HepG2 (cell line): Measurements from ENCODE around the gene IP6K3. TPM values are rescaled to one million over a fixed set of nuclear protein-coding genes. Genes with fewer than 3 reads are reported as not detected.

Experiments used
- AFF4 ChIP-seq: sonication (generic); formaldehyde crosslinking; IDR thresholded peaks from 2 replicates; pipeline ENCODE4 v1.4.0; 2020; ENCODE audit warnings: missing genetic modification reagents
- CAMTA2 ChIP-seq: sonication (generic); formaldehyde crosslinking; IDR thresholded peaks from 2 replicates; pipeline ENCODE4 v1.4.0; 2020; ENCODE audit warnings: mild to moderate bottlenecking, missing genetic modification reagents, borderline replicate concordance
- CBX1 ChIP-seq: IDR thresholded peaks from one replicate; pipeline ENCODE4 v1.6.1; 2016; ENCODE audit warnings: antibody characterized with exemption, low read depth
- CBX2 ChIP-seq, 2 experiments: fragments of 200-600 bp in 1 of 2; sonication (generic); formaldehyde crosslinking in 1 of 2; IDR thresholded peaks; 2 replicates each; pipeline versions ENCODE4 v1.7.0 to v1.8.1; 2018 to 2022; ENCODE audit warnings: low read depth in 2 of 2, low read length in 1 of 2, mild to moderate bottlenecking in 1 of 2, missing genetic modification reagents in 1 of 2
- IRX3 ChIP-seq: sonication (generic); formaldehyde crosslinking; IDR thresholded peaks from 2 replicates; pipeline ENCODE4 v1.8.1; 2023; ENCODE audit warnings: mild to moderate bottlenecking, low read depth, missing genetic modification reagents, borderline replicate concordance
- KAT7 ChIP-seq: IDR thresholded peaks from 2 replicates; pipeline ENCODE4 v1.6.1; 2018; ENCODE audit warnings: borderline replicate concordance, missing compliant biosample characterization
- MLX ChIP-seq: IDR thresholded peaks from 2 replicates; pipeline ENCODE4 v1.6.1; 2016
- NFIB ChIP-seq: sonication (generic); formaldehyde crosslinking; IDR thresholded peaks from 2 replicates; pipeline ENCODE4 v1.9.0; 2021; ENCODE audit warnings: missing genetic modification reagents, mild to moderate bottlenecking, borderline replicate concordance
- ZNF468 ChIP-seq: sonication (generic); formaldehyde crosslinking; IDR thresholded peaks from 2 replicates; pipeline ENCODE4 v1.8.0; 2022; ENCODE audit warnings: mild to moderate bottlenecking, moderate library complexity, missing genetic modification reagents
- ZNF605 ChIP-seq: sonication (generic); formaldehyde crosslinking; IDR thresholded peaks from 2 replicates; pipeline ENCODE4 v1.8.0; 2022; ENCODE audit warnings: mild to moderate bottlenecking, missing genetic modification reagents
- ZNF710 ChIP-seq: sonication (generic); formaldehyde crosslinking; IDR thresholded peaks from 2 replicates; pipeline ENCODE4 v1.5.0; 2020; ENCODE audit warnings: mild to moderate bottlenecking, missing genetic modification reagents, borderline replicate concordance
- ZNF839 ChIP-seq: sonication (generic); formaldehyde crosslinking; IDR thresholded peaks from 2 replicates; pipeline ENCODE4 v1.4.0; 2020; ENCODE audit warnings: missing genetic modification reagents, mild to moderate bottlenecking, borderline replicate concordance
- polyA plus RNA-seq, 8 experiments: library from polyadenylated mRNA; depleted of rRNA in 3 of 8; stranded (reverse) in 7 of 8; unstranded in 1 of 8; fragments of >200 nt; fragmentation: Illumina TruSeq in 4 of 8; extraction: Trizol in 4 of 8; gene quantifications; 2 replicates each; pipeline versions ENCODE4 v1.2.1 to v1.2.3, GENCODE V29; 2011 to 2016; ENCODE audit warnings: low read depth in 4 of 8, missing spikeins in 1 of 8, mixed read lengths in 1 of 8; ENCODE audit not compliant: insufficient read depth in 1 of 8
- total RNA-seq, 5 experiments: library from RNA; depleted of rRNA; stranded (reverse); fragments of >200 nt; fragmentation: Illumina TruSeq; extraction: Trizol; gene quantifications; 2 replicates each; pipeline ENCODE4 v1.2.3, GENCODE V29; 2016; ENCODE audit warnings: low read depth in 1 of 5
- TF ChIP-seq, protein P1 (sequence below): sonication (generic); IDR thresholded peaks from 2 replicates; pipeline ENCODE4 v1.6.1; 2016; ENCODE audit warnings: low read depth, borderline replicate concordance
- TF ChIP-seq, protein P2 (sequence below): sonication (generic); formaldehyde crosslinking; IDR thresholded peaks from 2 replicates; pipeline ENCODE4 v1.4.0; 2020; ENCODE audit warnings: missing genetic modification reagents, borderline replicate concordance

IP6K3 gene
- total and polyA plus RNA-seq, 2 of the 13 experiments (the other 11 are each of a cell fraction or from before 2014, with no cell fraction given), result 0.11 to 0.18 TPM

- no peak for TF ChIP-seq CBX2 (IDR thresholded peaks at IDR 0.05; ENCODE audit: low read depth, low read length)
- TF ChIP-seq CBX2 (CRISPR knock-in tag; IDR thresholded peaks at IDR 0.05; ENCODE audit: low read depth), result peak; percentile 68; the same call in 1 of the 2 replicates
- TF ChIP-seq MLX (CRISPR knock-in tag), result peak; percentile 71
- TF ChIP-seq, protein P1, sequence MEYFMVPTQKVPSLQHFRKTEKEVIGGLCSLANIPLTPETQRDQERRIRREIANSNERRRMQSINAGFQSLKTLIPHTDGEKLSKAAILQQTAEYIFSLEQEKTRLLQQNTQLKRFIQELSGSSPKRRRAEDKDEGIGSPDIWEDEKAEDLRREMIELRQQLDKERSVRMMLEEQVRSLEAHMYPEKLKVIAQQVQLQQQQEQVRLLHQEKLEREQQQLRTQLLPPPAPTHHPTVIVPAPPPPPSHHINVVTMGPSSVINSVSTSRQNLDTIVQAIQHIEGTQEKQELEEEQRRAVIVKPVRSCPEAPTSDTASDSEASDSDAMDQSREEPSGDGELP, result peak; percentile 64; the same call in 1 of the 2 replicates
- no peak for TF ChIP-seq ZNF468 (CRISPR knock-in tag)
- TF ChIP-seq ZNF839 (CRISPR knock-in tag), result peak; percentile 50; the same call in 1 of the 2 replicates
- no peak; the same call in 1 of the 2 replicates for TF ChIP-seq KAT7 (CRISPR knock-in tag)
- TF ChIP-seq ZNF605 (CRISPR knock-in tag), result no peak
- TF ChIP-seq NFIB (CRISPR knock-in tag), result no peak
- TF ChIP-seq ZNF710 (CRISPR knock-in tag), result peak; percentile 72; the same call in 1 of the 2 replicates
- TF ChIP-seq CBX1, result peak; percentile 87
- TF ChIP-seq AFF4 (CRISPR knock-in tag), result no peak
- TF ChIP-seq, protein P2, sequence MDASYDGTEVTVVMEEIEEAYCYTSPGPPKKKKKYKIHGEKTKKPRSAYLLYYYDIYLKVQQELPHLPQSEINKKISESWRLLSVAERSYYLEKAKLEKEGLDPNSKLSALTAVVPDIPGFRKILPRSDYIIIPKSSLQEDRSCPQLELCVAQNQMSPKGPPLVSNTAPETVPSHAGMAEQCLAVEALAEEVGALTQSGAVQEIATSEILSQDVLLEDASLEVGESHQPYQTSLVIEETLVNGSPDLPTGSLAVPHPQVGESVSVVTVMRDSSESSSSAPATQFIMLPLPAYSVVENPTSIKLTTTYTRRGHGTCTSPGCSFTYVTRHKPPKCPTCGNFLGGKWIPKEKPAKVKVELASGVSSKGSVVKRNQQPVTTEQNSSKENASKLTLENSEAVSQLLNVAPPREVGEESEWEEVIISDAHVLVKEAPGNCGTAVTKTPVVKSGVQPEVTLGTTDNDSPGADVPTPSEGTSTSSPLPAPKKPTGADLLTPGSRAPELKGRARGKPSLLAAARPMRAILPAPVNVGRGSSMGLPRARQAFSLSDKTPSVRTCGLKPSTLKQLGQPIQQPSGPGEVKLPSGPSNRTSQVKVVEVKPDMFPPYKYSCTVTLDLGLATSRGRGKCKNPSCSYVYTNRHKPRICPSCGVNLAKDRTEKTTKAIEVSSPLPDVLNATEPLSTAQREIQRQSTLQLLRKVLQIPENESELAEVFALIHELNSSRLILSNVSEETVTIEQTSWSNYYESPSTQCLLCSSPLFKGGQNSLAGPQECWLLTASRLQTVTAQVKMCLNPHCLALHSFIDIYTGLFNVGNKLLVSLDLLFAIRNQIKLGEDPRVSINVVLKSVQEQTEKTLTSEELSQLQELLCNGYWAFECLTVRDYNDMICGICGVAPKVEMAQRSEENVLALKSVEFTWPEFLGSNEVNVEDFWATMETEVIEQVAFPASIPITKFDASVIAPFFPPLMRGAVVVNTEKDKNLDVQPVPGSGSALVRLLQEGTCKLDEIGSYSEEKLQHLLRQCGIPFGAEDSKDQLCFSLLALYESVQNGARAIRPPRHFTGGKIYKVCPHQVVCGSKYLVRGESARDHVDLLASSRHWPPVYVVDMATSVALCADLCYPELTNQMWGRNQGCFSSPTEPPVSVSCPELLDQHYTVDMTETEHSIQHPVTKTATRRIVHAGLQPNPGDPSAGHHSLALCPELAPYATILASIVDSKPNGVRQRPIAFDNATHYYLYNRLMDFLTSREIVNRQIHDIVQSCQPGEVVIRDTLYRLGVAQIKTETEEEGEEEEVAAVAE (CRISPR knock-in tag), result peak; percentile 55; the same call in 1 of the 2 replicates
- TF ChIP-seq IRX3 (CRISPR knock-in tag), result 0 out of 2 replicates have a peak, but pooled peaks have one; percentile 19
- peak; percentile 66; the same call in 1 of the 2 replicates for TF ChIP-seq CAMTA2 (CRISPR knock-in tag)
These were observed 15.4 kb upstream of the IP6K3 start (continued) for GRCh38 chr6:33761922-33762629.
